BLaER1 (cell line): ENCODE measurements around the gene DEFB110.
A peak's percentile ranks its signal among the peaks of the same experiment; 100 is the strongest.

Experiments used
- H3K27ac ChIP-seq: shearing (Covaris generic); formaldehyde crosslinking; 2 replicates; pipeline ENCODE4 v1.8.1; 2022
- H3K27me3 ChIP-seq: shearing (Covaris generic); formaldehyde crosslinking; 2 replicates; pipeline ENCODE4 v1.8.1; 2022
- H3K36me3 ChIP-seq: shearing (Covaris generic); formaldehyde crosslinking; 2 replicates; pipeline ENCODE4 v1.8.1; 2022
- H3K4me1 ChIP-seq: shearing (Covaris generic); formaldehyde crosslinking; 2 replicates; pipeline ENCODE4 v1.8.1; 2022
- H3K4me2 ChIP-seq: shearing (Covaris generic); formaldehyde crosslinking; 2 replicates; pipeline ENCODE4 v1.8.1; 2022
- H3K4me3 ChIP-seq: shearing (Covaris generic); formaldehyde crosslinking; 2 replicates; pipeline ENCODE4 v1.8.1; 2022
- H3K9ac ChIP-seq: shearing (Covaris generic); formaldehyde crosslinking; 2 replicates; pipeline ENCODE4 v1.8.1; 2022
- H3K9me3 ChIP-seq: shearing (Covaris generic); formaldehyde crosslinking; 2 replicates; pipeline ENCODE4 v1.8.1; 2022
- H4K20me1 ChIP-seq: shearing (Covaris generic); formaldehyde crosslinking; 2 replicates; pipeline ENCODE4 v1.8.1; 2022
- Cebpa-rat ChIP-seq: shearing (Covaris generic); IDR thresholded peaks from 2 replicates; pipeline ENCODE4 v1.8.1; 2022

The DEFB110 gene

DNA sequence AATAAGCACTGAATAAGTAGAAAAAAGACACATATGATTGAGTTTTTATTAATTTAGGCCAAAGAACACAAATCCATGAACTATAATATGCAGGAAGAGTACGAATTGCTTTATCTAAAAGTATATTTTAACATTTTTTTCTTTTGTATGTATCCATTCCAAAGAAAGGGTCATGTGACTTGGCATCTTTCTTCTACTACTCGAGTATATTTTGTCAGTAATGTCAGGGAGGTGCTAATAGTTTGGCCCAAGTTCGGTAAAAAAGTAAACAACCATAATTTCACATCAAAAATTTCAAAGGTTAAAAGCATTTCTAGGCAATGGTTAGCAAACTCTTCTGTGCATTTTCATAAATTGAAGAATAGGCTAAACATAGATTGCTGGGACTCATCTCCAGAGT is 18.7 kb downstream of the DEFB110 start:
- H4K20me1 ChIP-seq, result no peaks in the 10 kb centered on the region
- no peaks in the 10 kb centered on the region for H3K9me3 ChIP-seq
- no peak overlapping the region for H3K27ac ChIP-seq
- TF ChIP-seq Cebpa-rat, result no peak
- no peak overlapping the region for H3K9ac ChIP-seq
- H3K4me2 ChIP-seq, result no peak overlapping the region
- H3K4me3 ChIP-seq, result no peak overlapping the region
- H3K4me1 ChIP-seq, result no peaks in the 10 kb centered on the region
- no peaks in the 10 kb centered on the region for H3K27me3 ChIP-seq
- no peaks in the 10 kb centered on the region for H3K36me3 ChIP-seq

DNA sequence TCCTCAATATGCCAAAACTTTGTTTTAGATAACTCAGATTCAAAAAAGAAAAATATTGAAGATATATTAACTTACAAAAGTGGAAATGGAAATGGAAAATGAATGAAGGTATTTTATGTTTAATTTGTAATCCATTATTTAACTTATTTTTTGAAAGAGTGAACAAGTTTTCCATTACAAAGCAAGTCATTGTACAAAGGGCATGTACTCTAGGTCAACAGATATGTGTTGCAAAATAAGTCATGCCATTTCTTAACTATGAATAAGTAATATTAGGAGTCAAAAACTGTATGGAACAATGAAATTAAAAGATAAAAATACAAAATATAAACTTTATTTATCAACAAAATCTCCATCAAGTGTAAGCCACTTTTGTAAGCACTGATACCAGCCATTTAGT is 26.5 kb downstream of the DEFB110 start:
- H3K4me2 ChIP-seq, result no peak overlapping the region
- no peak overlapping the region for H3K9ac ChIP-seq
- no peaks in the 10 kb centered on the region for H3K27me3 ChIP-seq
- no peak for TF ChIP-seq Cebpa-rat
- no peak overlapping the region for H3K27ac ChIP-seq
- H3K36me3 ChIP-seq, result no peaks in the 10 kb centered on the region
- H4K20me1 ChIP-seq, result no peaks in the 10 kb centered on the region
- no peak overlapping the region for H3K4me3 ChIP-seq
- no peaks in the 10 kb centered on the region for H3K4me1 ChIP-seq
- no peaks in the 10 kb centered on the region for H3K9me3 ChIP-seq

DNA sequence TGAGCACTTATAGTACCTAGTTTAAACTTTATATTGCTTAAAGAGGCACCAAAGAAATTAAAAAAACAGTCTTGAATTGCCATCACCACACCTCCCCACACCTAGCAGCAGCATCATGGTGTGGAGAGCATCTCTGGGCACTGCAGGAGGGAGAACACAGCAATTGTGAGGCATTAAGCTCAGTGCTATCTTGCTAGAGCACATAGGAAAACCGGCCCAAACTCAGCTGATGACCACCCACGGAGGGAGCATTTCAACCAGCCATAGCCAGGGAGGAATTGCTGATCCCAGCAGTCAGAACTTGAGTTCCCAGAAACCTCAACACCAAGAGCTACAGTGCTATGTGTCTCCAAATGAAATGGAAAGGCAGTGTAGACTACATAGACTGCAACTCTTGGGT is 32.9 kb downstream of the DEFB110 start:
- no peak for TF ChIP-seq Cebpa-rat
- no peak overlapping the region for H3K9ac ChIP-seq
- H3K27ac ChIP-seq, result no peak overlapping the region
- no peaks in the 10 kb centered on the region for H4K20me1 ChIP-seq
- no peak overlapping the region for H3K4me2 ChIP-seq
- no peak overlapping the region for H3K4me3 ChIP-seq
- H3K27me3 ChIP-seq, result no peaks in the 10 kb centered on the region
- no peaks in the 10 kb centered on the region for H3K36me3 ChIP-seq
- no peaks in the 10 kb centered on the region for H3K4me1 ChIP-seq
- no peaks in the 10 kb centered on the region for H3K9me3 ChIP-seq

DNA sequence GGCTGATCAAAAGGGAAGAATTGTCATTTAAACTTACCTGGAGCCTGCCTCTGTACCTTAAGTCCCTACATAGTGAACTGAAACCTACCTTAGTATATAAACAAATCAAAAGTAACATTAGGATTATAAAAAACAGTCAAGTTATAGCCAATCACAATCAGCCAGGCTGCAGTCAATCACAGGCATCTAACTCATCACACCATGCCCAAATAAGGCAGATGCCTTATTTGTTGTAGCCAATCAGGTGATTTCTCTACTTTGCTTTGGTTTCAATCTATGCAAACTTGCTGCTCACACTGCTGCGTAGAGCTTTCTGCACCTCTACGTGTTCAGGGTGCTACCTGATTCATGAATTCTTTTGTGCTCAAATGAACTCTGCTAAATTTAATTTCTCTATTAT is 34.0 kb downstream of the DEFB110 start:
- Histone ChIP-seq H3K4me2 (no peak overlapping the region), H3K9ac (no peak overlapping the region), H3K4me1 (no peaks in the 10 kb centered on the region), H4K20me1 (no peaks in the 10 kb centered on the region), H3K27me3 (no peaks in the 10 kb centered on the region), H3K36me3 (no peaks in the 10 kb centered on the region), H3K27ac (no peak overlapping the region), H3K9me3 (no peaks in the 10 kb centered on the region), H3K4me3 (no peak overlapping the region)
- no peak for TF ChIP-seq Cebpa-rat

DNA sequence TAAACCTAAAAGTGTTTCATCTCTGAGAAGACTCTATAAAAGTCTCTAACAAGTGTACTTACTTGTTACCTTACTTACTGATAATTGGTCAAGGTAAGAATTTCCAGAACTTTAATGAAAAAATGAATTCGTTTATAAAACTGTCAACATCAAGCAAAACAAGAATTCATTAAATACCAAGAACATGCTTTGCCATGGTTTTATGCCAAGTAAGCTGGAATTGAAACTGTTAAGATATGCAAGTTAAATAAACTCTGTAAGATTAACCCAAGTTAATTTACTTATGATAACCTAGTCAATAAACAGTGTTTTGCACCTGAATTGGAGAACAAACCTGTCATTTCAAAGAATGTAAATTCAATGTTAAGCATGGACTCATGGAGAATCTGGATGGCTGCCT is 35.2 kb downstream of the DEFB110 start:
- Histone ChIP-seq H3K4me3 (no peak overlapping the region), H3K9ac (no peak overlapping the region), H4K20me1 (no peaks in the 10 kb centered on the region), H3K27ac (no peak overlapping the region), H3K27me3 (no peaks in the 10 kb centered on the region), H3K4me2 (no peak overlapping the region), H3K4me1 (no peaks in the 10 kb centered on the region), H3K36me3 (no peaks in the 10 kb centered on the region), H3K9me3 (no peaks in the 10 kb centered on the region)
- TF ChIP-seq Cebpa-rat, result no peak

DNA sequence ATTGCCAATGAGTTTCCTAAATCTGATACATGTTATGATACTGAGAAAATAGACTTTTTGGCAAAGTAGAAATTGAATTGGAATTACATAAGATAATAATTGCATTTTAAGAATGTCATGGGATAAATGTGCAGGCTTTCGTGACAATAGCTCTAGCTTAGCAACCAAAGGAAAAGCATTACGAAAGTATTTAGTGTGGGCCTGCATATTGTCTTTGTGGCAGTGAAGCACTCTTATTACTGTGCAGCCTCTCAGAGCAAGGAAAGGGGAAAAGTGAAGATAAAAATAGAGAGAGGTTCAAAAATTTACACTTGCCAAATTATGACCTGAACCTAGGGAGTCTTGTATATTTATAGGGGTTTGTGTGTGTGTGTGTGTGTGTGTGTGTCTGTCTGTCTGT is 39.7 kb downstream of the DEFB110 start:
- Histone ChIP-seq H3K4me2 (no peak overlapping the region), H3K4me3 (no peak overlapping the region), H4K20me1 (no peaks in the 10 kb centered on the region), H3K4me1 (peaks cover 17% of the 10 kb centered on the region), H3K27ac (no peak overlapping the region), H3K9ac (no peak overlapping the region), H3K36me3 (no peaks in the 10 kb centered on the region), H3K9me3 (no peaks in the 10 kb centered on the region), H3K27me3 (no peaks in the 10 kb centered on the region)
- no peak for TF ChIP-seq Cebpa-rat

DNA sequence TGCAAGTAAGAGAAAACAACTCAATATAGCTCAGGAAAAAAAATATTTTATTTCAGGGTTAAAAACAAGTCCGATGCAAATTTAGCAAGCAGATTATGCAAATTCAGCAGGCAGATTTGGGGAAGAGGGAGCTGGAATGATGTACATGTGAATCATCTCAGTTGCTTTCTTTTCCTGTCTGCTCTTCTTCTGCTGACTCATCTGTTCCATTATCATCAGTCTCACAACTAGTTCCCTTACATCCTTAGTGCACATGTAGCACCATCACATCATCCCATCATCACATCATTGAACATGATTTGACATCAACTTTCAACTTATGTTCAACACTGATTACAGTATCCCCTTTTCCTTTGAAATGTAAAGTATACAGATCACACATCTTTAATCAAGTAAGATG is 40.9 kb downstream of the DEFB110 start:
- no peaks in the 10 kb centered on the region for H3K36me3 ChIP-seq
- no peak for TF ChIP-seq Cebpa-rat
- H3K27ac ChIP-seq, result no peak overlapping the region
- no peaks in the 10 kb centered on the region for H4K20me1 ChIP-seq
- H3K27me3 ChIP-seq, result no peaks in the 10 kb centered on the region
- H3K4me2 ChIP-seq, result no peak overlapping the region
- H3K4me1 ChIP-seq, result peaks cover 17% of the 10 kb centered on the region
- H3K4me3 ChIP-seq, result no peak overlapping the region
- H3K9me3 ChIP-seq, result no peaks in the 10 kb centered on the region
- no peak overlapping the region for H3K9ac ChIP-seq

DNA sequence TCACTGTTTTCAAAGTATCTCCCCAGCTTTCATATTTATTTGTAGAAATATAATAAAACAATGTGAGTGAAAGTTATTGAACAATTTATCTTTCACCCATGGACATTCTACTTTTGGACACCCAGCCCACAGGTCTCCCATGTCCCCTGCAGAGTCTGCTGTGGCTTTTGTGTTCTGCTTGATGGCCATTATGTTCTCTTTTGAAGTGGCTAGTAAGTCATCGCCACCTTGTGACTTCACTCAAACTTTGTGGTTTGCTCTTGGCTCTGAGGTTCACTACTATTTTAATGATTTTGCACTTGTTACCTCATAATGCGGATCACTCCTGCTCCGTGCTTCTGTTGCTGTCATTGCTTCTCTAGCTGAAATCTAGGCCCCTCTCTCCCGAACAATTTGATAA is 42.2 kb downstream of the DEFB110 start:
- Histone ChIP-seq H4K20me1 (no peaks in the 10 kb centered on the region), H3K4me3 (no peak overlapping the region), H3K36me3 (no peaks in the 10 kb centered on the region), H3K4me1 (peaks cover 17% of the 10 kb centered on the region), H3K27me3 (no peaks in the 10 kb centered on the region), H3K9ac (no peak overlapping the region), H3K4me2 (peak overlapping the region; percentile 40), H3K9me3 (no peaks in the 10 kb centered on the region), H3K27ac (no peak overlapping the region)
- TF ChIP-seq Cebpa-rat, result no peak

DNA sequence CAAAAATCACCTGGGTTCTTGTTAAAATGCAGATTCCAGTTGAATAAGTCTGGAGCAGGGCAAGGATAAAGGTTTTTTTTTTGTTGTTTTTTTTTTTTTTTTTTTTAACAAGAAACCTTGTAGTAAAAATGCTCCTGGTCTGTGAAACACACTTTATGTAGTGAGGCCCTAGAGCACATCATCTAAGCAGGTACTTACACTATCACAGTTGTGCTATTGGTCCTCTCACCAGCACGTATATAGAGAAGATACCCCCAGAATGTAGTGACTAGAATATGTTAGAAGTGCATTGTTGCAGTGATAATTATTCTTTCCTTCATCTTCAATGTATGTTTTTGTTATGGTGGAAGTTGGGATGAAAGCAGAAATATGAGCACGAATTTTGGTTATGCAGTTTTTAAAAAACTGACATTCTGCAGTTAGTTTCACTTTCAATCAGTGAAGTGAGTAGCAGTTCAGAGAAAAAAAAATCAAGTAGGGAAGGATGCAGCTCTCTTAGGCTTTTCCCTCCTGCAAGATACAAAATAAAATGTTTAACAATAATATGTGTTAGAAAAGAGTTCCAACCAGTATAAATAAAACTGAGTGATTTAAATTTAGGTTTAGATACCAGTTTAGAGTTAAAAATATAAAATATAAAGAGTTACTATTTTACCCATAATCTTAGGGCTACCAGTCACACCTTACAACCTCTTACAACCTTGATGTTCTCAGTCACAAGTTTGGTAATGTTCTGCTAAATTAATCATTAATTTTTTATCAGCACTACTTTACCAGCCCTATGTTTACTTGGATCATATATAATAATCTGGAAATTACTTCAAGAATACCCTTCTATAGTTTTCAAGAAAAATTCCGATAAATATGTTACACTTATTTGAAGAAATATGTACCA is 43.2 kb downstream of the DEFB110 start:
- TF ChIP-seq Cebpa-rat, result no peak
- H3K4me1 ChIP-seq, result peaks cover 17% of the 10 kb centered on the region
- H3K27me3 ChIP-seq, result no peaks in the 10 kb centered on the region
- no peak overlapping the region for H3K9ac ChIP-seq
- H4K20me1 ChIP-seq, result no peaks in the 10 kb centered on the region
- H3K4me2 ChIP-seq, result peak overlapping the region; percentile 68
- no peak overlapping the region for H3K27ac ChIP-seq
- no peaks in the 10 kb centered on the region for H3K9me3 ChIP-seq
- no peaks in the 10 kb centered on the region for H3K36me3 ChIP-seq
- peak overlapping the region; percentile 17; the same call in 1 of the 2 replicates for H3K4me3 ChIP-seq

DNA sequence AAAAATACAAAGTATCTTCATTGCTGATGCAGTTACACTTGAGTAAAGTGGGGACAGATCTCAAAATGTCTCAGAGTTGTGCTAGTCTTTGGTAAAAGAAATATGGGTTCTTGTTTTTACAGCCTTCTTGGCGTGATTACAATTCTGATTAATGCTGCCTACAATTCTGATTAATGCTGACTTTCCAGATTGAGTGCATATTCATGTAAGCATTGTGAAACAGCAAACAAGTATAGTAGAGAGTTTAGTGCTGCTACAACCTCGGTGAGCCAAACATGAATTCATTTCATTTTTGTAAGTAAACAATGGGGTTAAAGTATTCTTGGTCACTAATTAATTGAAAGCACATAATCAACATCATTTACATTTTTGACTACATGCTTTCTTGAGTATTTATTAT is 52.2 kb downstream of the DEFB110 start, which contains the start of gene DEFB113:
DEFB113 (minus strand) TSS at position 21 of the 400 bp plus-strand sequence; CDS start at position 21, 0 bp downstream.
- Histone ChIP-seq H3K9ac (no peak within 1 kb of the TSS), H3K4me1 (no peaks in the 10 kb centered on the region), H3K27me3 (no peaks in the 10 kb centered on the region), H3K9me3 (no peaks in the 10 kb centered on the region), H3K4me3 (no peak within 1 kb of the TSS), H4K20me1 (no peaks in the 10 kb centered on the region), H3K36me3 (no peaks in the 10 kb centered on the region), H3K4me2 (no peak within 1 kb of the TSS), H3K27ac (no peak within 1 kb of the TSS)
- no peak for TF ChIP-seq Cebpa-rat
